ENCODE measurements around the gene ROR1. TPM values are rescaled to one million over a fixed set of nuclear protein-coding genes. Genes with fewer than 3 reads are reported as not detected.
A peak's percentile ranks its signal among the peaks of the same experiment; 100 is the strongest.

ROR1 gene
- total and polyA plus RNA-seq, 2 of the 4 experiments (the other 2 are of a cell fraction): 4.4 to 10.0 TPM

- Histone ChIP-seq H2BK5ac (ENCODE audit: low read depth, low read length, poor library complexity, severe bottlenecking) (no peak overlapping the region), H2AK9ac (replicated peaks; ENCODE audit: low read depth, low read length, poor library complexity) (no peak overlapping the region), H3K14ac (replicated peaks; ENCODE audit: low read depth, low read length) (no peak overlapping the region), H3K4me1 (ENCODE audit: control insufficient read depth, insufficient read depth, low read length) (peaks cover 7% of the 10 kb centered on the region; the same call in 1 of the 2 replicates), H3K23ac (ENCODE audit: low read depth, low read length) (no peak overlapping the region), H3K9me1 (ENCODE audit: insufficient read depth, low read length) (peaks cover 8% of the 10 kb centered on the region; the same call in 1 of the 2 replicates), H3K27me3 (ENCODE audit: control insufficient read depth, insufficient read depth, low read length) (no peaks in the 10 kb centered on the region), H2BK20ac (ENCODE audit: low read depth, low read length) (peak overlapping the region; percentile 56; the same call in 1 of the 2 replicates), H3K18ac (ENCODE audit: low read depth, low read length) (peak overlapping the region; percentile 32; the same call in 1 of the 2 replicates), H4K20me1 (ENCODE audit: insufficient read depth, low read length) (no peaks in the 10 kb centered on the region; the same call in 1 of the 2 replicates), H2BK15ac (ENCODE audit: low read depth, low read length) (no peak overlapping the region), H3K4me2 (ENCODE audit: low read depth, low read length) (no peak overlapping the region), H4K91ac (ENCODE audit: insufficient read depth, low read depth, low read length) (peak overlapping the region; percentile 16; the same call in 1 of the 2 replicates), H3K79me1 (ENCODE audit: low read depth in 1 of 2, low read length in 2 of 2) (no peaks in the 10 kb centered on the region), H3K36me3 (ENCODE audit: control insufficient read depth, insufficient read depth, low read length) (peaks cover 3% of the 10 kb centered on the region), H3K9me3 (ENCODE audit: control insufficient read depth, insufficient read depth, low read length) (peaks cover 2% of the 10 kb centered on the region; the same call in 1 of the 2 replicates), H3K4me3 (ENCODE audit: insufficient read depth, low read depth, low read length) (no peak overlapping the region), H2AFZ (replicated peaks; ENCODE audit: low read length, poor library complexity) (no peak overlapping the region), H2BK120ac (ENCODE audit: low read depth, low read length) (no peak overlapping the region; the same call in 1 of the 2 replicates), H3K9ac (ENCODE audit: low read depth, low read length) (no peak overlapping the region), H4K5ac (ENCODE audit: low read depth, low read length) (peak overlapping the region; percentile 56; the same call in 1 of the 2 replicates), H3K56ac (ENCODE audit: extremely low read depth, insufficient read depth, low read length) (no peak overlapping the region), H3K27ac (ENCODE audit: insufficient read depth, low read length) (no peak overlapping the region), H4K8ac (ENCODE audit: low read depth in 2 of 2, low read length in 2 of 2) (no peak overlapping the region), H3K4ac (ENCODE audit: low read depth, low read length) (no peak overlapping the region), H2AK5ac (ENCODE audit: low read depth, low read length) (no peak overlapping the region)
- ChIA-PET CTCF (interaction anchor here (0.6 to 3.6 kb wide), 6 partner anchors 25 to 444 kb away, joined by 3 to 41 read pairs (median 4); partner anchors contain the start of gene ROR1), POLR2A (ENCODE audit: unreplicated experiment) (no interaction called here)
- ATAC-seq (ENCODE audit: low read depth): no peak
- no TSS peak for BruUV-seq (replicated peaks)
- intact Hi-C loops (cut with micrococcal nuclease): loop anchor here (2.0 kb wide), 1 partner anchor 107 kb away; no protein-coding TSS in a partner anchor
- TF ChIP-seq RFX5 (IDR thresholded peaks at IDR 0.05; ENCODE audit: low read depth, low read length): no peak
- no peak for TF ChIP-seq CEBPB (IDR thresholded peaks at IDR 0.05; ENCODE audit: low read depth, low read length)
- no peak for TF ChIP-seq BHLHE40 (IDR thresholded peaks at IDR 0.05; ENCODE audit: low read depth, low read length)
- DNase-seq: no peak
- no CpG with 5 or more reads among the region's 5 CpGs for WGBS, 2 experiments (ENCODE audit: extremely low coverage in 2 of 2, insufficient read length in 1 of 2)
- dilution Hi-C loops (cut with HindIII; ENCODE audit: low sequenced_read_pairs, unreplicated experiment): no loop called here
- in situ Hi-C loops (cut with MboI; ENCODE audit: low sequenced_read_pairs): loop anchor here (10.0 kb wide), 1 partner anchor 521 kb away; no protein-coding TSS in a partner anchor
Measured at GRCh38 chr1:64136296-64136695, 362.5 kb downstream of the ROR1 start.
